ENCODE results near the gene FEZ2. TPM values are rescaled to one million over a fixed set of nuclear protein-coding genes. Genes with fewer than 3 reads are reported as not detected.

Gene FEZ2
- total and polyA plus RNA-seq, 8 donors: 47.5 to 74.0 (median 69.8) TPM

DNA sequence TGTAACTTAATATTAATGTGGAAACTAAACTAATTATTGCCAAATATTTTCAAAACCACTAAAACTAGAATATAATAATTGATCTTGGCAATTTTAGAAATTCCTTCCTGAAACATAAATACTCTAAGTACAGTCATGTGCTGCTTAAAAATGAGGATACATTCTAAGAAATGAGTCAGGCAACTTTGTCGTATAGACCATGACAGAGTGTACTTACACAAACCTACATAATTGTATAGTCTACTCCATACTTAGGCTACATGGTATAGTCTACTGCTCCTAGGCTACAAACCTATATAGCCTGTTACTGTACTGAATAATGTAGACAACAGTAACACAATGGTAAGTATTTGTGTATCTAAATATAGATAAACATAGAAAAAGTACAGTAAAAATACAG, 27.6 kb downstream of the FEZ2 start:
- Histone ChIP-seq H3K36me3 (peaks cover 0 to 50% of the 10 kb centered on the region in 2 donors), H3K27me3 (no peaks in the 10 kb centered on the region), H3K4me1 (peaks cover 0 to 4% of the 10 kb centered on the region in 2 donors), H3K27ac (no peak overlapping the region), H3K4me3 (no peak overlapping the region), H3K9me3 (no peaks in the 10 kb centered on the region)
- DNase-seq: no peak
- TF ChIP-seq, protein P1, sequence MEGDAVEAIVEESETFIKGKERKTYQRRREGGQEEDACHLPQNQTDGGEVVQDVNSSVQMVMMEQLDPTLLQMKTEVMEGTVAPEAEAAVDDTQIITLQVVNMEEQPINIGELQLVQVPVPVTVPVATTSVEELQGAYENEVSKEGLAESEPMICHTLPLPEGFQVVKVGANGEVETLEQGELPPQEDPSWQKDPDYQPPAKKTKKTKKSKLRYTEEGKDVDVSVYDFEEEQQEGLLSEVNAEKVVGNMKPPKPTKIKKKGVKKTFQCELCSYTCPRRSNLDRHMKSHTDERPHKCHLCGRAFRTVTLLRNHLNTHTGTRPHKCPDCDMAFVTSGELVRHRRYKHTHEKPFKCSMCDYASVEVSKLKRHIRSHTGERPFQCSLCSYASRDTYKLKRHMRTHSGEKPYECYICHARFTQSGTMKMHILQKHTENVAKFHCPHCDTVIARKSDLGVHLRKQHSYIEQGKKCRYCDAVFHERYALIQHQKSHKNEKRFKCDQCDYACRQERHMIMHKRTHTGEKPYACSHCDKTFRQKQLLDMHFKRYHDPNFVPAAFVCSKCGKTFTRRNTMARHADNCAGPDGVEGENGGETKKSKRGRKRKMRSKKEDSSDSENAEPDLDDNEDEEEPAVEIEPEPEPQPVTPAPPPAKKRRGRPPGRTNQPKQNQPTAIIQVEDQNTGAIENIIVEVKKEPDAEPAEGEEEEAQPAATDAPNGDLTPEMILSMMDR (IDR thresholded peaks at IDR 0.05): no peak
- ATAC-seq: no peak
- intact Hi-C loops (cut with DNase I): no loop called here

DNA sequence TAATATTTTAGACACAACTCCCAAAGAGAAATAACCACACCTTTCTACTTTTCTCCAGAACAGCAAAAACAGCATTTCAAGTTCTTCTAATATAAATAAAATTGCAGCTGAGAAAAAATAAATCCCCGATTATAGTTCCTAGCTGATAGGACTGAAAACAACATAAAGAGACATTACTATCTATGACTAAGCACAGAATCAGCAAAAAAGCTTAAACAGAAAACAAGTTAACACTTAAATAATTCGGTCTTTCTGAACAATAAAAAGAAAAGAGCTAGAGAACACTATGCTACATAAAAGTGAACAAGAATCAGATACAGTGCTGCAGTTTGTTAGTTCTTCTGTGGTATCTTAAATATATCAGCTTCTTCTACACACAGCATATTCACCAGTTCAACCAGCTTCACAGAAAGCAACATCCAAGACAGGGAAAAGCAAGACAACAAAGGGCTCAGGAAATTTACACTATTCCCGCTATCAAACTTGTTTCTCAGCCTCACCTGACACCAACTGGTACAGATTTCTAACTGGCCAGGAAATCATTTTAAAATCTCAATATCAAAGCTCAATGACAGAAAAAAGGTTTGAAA, 28.6 kb downstream of the FEZ2 start:
- DNase-seq (no peak), ATAC-seq (no peak)
- H3K36me3 ChIP-seq: peaks cover 0 to 39% of the 10 kb centered on the region in 2 donors
- peaks cover 0 to 10% of the 10 kb centered on the region in 2 donors for H3K4me1 ChIP-seq
- no peak overlapping the region for H3K4me3 ChIP-seq
- H3K9me3 ChIP-seq: no peaks in the 10 kb centered on the region
- TF ChIP-seq, protein P1 (IDR thresholded peaks at IDR 0.05): no peak
- peak overlapping the region; percentile 11 to 34 for H3K27ac ChIP-seq
- intact Hi-C loops (cut with DNase I): no loop called here
- no peaks in the 10 kb centered on the region for H3K27me3 ChIP-seq

GRCh38 chr2:36568516-36569246, 29.3 kb downstream of the FEZ2 start:
- peaks cover 0 to 16% of the 10 kb centered on the region in 2 donors for H3K4me1 ChIP-seq
- TF ChIP-seq, protein P1 (IDR thresholded peaks at IDR 0.05): no peak
- DNase-seq (no peak), ATAC-seq (no peak)
- H3K9me3 ChIP-seq: no peaks in the 10 kb centered on the region
- peak overlapping the region; percentile 11 to 34 for H3K27ac ChIP-seq
- intact Hi-C loops (cut with DNase I): no loop called here
- H3K27me3 ChIP-seq: no peaks in the 10 kb centered on the region
- no peak overlapping the region for H3K4me3 ChIP-seq
- peaks cover 0 to 32% of the 10 kb centered on the region in 2 donors for H3K36me3 ChIP-seq

DNA sequence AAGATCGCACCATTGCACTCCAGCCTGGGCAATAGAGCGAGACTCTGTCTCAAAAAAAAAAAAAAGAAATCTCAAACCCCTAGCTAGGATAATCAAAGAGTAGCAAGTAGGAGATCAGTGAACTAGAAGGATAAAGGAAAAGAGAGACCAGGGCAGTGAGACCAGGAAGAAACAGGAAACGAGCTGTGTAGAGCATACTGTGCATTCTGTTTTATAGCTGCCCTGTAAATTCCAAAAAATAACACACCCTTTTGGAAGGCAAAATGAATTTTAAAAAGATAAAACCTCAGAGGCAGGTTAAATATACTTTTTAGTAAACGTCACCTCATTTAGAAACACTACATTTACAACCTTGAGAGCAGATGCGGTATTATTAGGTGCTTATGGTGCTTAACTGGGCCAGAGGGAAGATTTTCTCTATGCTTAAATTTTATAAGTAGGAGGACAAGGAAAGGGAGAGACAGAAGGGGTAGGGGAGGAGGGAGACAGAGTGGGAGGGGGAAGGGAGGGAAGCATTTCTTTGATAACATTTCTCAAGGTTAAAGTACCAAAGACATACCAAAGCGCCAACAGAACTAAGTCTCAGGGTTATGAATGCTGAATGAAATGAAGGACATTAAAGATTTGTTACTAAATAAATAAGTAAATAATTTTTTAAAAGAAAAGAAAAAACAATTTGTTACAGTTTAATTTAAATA, 30.1 kb downstream of the FEZ2 start:
- DNase-seq: no peak
- Histone ChIP-seq H3K4me3 (no peak overlapping the region), H3K36me3 (peaks cover 0 to 28% of the 10 kb centered on the region in 2 donors), H3K9me3 (no peaks in the 10 kb centered on the region), H3K4me1 (peaks cover 0 to 24% of the 10 kb centered on the region in 2 donors), H3K27me3 (no peaks in the 10 kb centered on the region), H3K27ac (peak overlapping the region in 1 of 2 donors; percentile 11)
- intact Hi-C loops (cut with DNase I): no loop called here
- TF ChIP-seq, protein P1 (IDR thresholded peaks at IDR 0.05): no peak
- no peak for ATAC-seq

DNA sequence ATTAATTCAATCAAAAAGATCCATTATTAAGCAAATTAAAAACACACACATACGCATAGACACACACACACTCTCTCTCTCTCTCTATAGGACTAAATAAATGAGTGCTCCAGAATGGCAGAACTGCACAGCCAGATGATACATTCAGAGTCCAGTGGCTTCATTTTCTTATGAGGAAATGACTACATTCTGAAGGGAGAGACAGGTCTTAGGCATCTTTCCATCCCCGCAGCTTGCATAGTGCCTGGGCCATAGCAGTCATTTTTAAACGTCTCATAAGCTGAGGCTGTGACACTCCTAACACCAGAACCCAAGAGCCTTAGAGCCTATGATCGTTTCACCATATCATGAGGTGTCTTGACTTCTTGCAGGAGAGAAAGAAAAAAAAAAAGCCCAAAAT, 31.1 kb downstream of the FEZ2 start:
- TF ChIP-seq, protein P1 (IDR thresholded peaks at IDR 0.05): no peak
- intact Hi-C loops (cut with DNase I): no loop called here

More for the DNA sequence above, 31.1 kb downstream of the FEZ2 start:
- peaks cover 0 to 22% of the 10 kb centered on the region in 2 donors for H3K36me3 ChIP-seq
- DNase-seq: no peak
- no peak for ATAC-seq
- H3K4me1 ChIP-seq: peaks cover 2 to 34% of the 10 kb centered on the region in 2 donors
- no peak overlapping the region for H3K27ac ChIP-seq
- H3K27me3 ChIP-seq: no peaks in the 10 kb centered on the region
- no peak overlapping the region for H3K4me3 ChIP-seq
- H3K9me3 ChIP-seq: no peaks in the 10 kb centered on the region
